ENCODE measurements around the gene F8.

GRCh38 chrX:155056471-155056870 is 33.9 kb upstream of the F8 start:
- TF ChIP-seq EZH2 (IDR thresholded peaks at IDR 0.05) (no peak), POLR2AphosphoS5 (IDR thresholded peaks at IDR 0.05; ENCODE audit: borderline replicate concordance, low read depth, low read length) (no peak)

Data from SK-N-MC (cell line).